DOHH2 (cell line): ENCODE results near the gene KCNH3.

Experiments used
- CTCF ChIP-seq: fragments of 200-600 bp; sonication (generic); IDR thresholded peaks from one replicate; pipeline ENCODE4 v1.5.1; 2014; ENCODE audit warnings: antibody characterized with exemption, mild to moderate bottlenecking, low read depth, low read length; ENCODE audit not compliant: poor library complexity, severe bottlenecking
- EZH2phosphoT487 ChIP-seq: fragments of 200-600 bp; sonication (generic); IDR thresholded peaks from 2 replicates; pipeline ENCODE4 v1.6.1; 2017; ENCODE audit warnings: borderline replicate concordance, mild to moderate bottlenecking, antibody characterized with exemption, low read length, moderate library complexity, mixed read lengths

DNA sequence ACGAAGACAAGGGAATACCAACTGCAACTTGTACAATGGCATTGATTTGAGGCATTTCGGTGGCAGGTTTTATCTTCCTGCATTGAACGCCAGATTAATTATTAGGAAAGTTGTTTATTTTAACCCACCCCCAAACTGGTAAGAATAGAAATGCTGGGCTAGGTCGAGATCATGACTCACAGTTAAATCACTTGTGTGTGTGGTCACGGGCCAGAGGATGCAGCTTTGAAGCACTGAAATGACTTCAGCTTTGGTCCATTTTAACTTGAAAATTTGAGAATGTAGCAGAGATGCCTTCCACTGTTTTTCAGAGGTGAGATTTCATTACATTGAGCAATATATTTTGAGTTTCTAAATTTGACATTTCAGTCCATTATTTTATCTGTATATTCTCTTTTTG, 23.6 kb upstream of the KCNH3 start:
- no peak for TF ChIP-seq EZH2phosphoT487
- no peak for TF ChIP-seq CTCF
